ENCODE data around the gene SMOC2. TPM values are rescaled to one million over a fixed set of nuclear protein-coding genes. Genes with fewer than 3 reads are reported as not detected.

The SMOC2 gene
- total RNA-seq, 1 experiment from 2014 or later = 2.1 TPM

- no peak overlapping the region for H3K4me3 Mint-ChIP-seq
Observed at GRCh38 chr6:168600381-168600780, 159.4 kb downstream of the SMOC2 start.

More at GRCh38 chr6:168600381-168600780, 159.4 kb downstream of the SMOC2 start:
- Histone ChIP-seq H4K91ac (ENCODE audit: insufficient read length, low read depth, low read length) (no peak overlapping the region), H3K4me1 (ENCODE audit: insufficient read depth, low read length) (no peaks in the 10 kb centered on the region), H3K23ac (ENCODE audit: insufficient read length, low read depth, low read length) (no peak overlapping the region), H3K27me3 (ENCODE audit: insufficient read depth, low read length) (no peaks in the 10 kb centered on the region), H3K79me1 (ENCODE audit: insufficient read depth, low read depth, low read length, poor library complexity, severe bottlenecking) (no peaks in the 10 kb centered on the region), H3K56ac (ENCODE audit: insufficient read length, low read depth, low read length) (no peak overlapping the region), H3K14ac (ENCODE audit: insufficient read depth, low read length) (no peak overlapping the region), H3K23me2 (ENCODE audit: insufficient read length, low read depth, low read length, poor library complexity, severe bottlenecking) (no peaks in the 10 kb centered on the region), H3K18ac (ENCODE audit: insufficient read length, low read depth, low read length) (no peak overlapping the region), H4K20me1 (ENCODE audit: control insufficient read depth, insufficient read depth, insufficient read length) (no peaks in the 10 kb centered on the region), H3K4me2 (ENCODE audit: insufficient read depth, insufficient read length, low read length) (no peak overlapping the region), H4K8ac (replicated peaks; ENCODE audit: insufficient read length, low read depth, low read length) (no peak overlapping the region), H2BK15ac (ENCODE audit: low read depth, low read length) (no peak overlapping the region), H2BK20ac (ENCODE audit: low read depth, low read length, poor library complexity, severe bottlenecking) (no peak overlapping the region), H3K27ac (ENCODE audit: insufficient read length, low read depth, low read length) (no peak overlapping the region), H2AK5ac (ENCODE audit: insufficient read length, low read length) (no peak overlapping the region), H2BK120ac (ENCODE audit: low read depth, low read length, poor library complexity, severe bottlenecking) (no peak overlapping the region), H2AFZ (ENCODE audit: low read length) (no peak overlapping the region), H2BK5ac (ENCODE audit: insufficient read length, low read length) (no peak overlapping the region), H2BK12ac (ENCODE audit: insufficient read length, low read depth, low read length) (no peak overlapping the region), H3T11ph (ENCODE audit: low read length) (no peak overlapping the region), H3K9ac (ENCODE audit: extremely low read depth, insufficient read length, low read length) (no peak overlapping the region), H3K9me3 (ENCODE audit: control insufficient read depth, low read depth, low read length) (no peaks in the 10 kb centered on the region), H4K5ac (ENCODE audit: insufficient read length, low read depth, low read length) (no peak overlapping the region), H3K4ac (ENCODE audit: low read depth, low read length) (no peak overlapping the region), H3K79me2 (ENCODE audit: insufficient read depth, low read length) (no peaks in the 10 kb centered on the region)
- no peaks in the 10 kb centered on the region; a peak in 1 of 5 replicates for H3K9me3 Mint-ChIP-seq
- H3K4me1 Mint-ChIP-seq = peaks cover 4 to 15% of the 10 kb centered on the region in 2 experiments; a peak in 3 of 4 replicates
- WGBS (ENCODE audit: extremely low coverage, insufficient read length, low lambda C conversion rate) = no CpG with 5 or more reads among the region's 11 CpGs
- no peak for TF ChIP-seq CTCF (conservative IDR thresholded peaks at IDR 0.05)
- H3K27me3 Mint-ChIP-seq (ENCODE audit: low read depth) = no peaks in the 10 kb centered on the region; the same call in 1 of the 2 replicates
- peaks cover 0 to 6% (median 3%) of the 10 kb centered on the region in 3 experiments; a peak in 2 of 7 replicates for H3K36me3 Mint-ChIP-seq (ENCODE audit: insufficient read depth in 1 of 3, low read depth in 3 of 3)
- no peak overlapping the region for H3K27ac Mint-ChIP-seq
- DNase-seq = no peak
